ELF-1 (cell line): ENCODE measurements around the gene SORCS2.

ENCODE experiments used
- DNase-seq: peaks from one replicate; pipeline ENCODE4 v3.0.0-alpha.2; 2016; ENCODE audit warnings: low read depth, low spot score

The SORCS2 gene

GRCh38 chr4:7546152-7546808 is 353.9 kb downstream of the SORCS2 start:
- DNase-seq: no peak

- no peak for DNase-seq
These were observed 354.6 kb downstream of the SORCS2 start for GRCh38 chr4:7546809-7547367.

- DNase-seq: no peak
These were observed 355.2 kb downstream of the SORCS2 start for GRCh38 chr4:7547368-7548040.

GRCh38 chr4:7549866-7550265 is 357.5 kb downstream of the SORCS2 start:
- no peak for DNase-seq

- no peak for DNase-seq
These were observed 360.1 kb downstream of the SORCS2 start for GRCh38 chr4:7552466-7552865.

- no peak for DNase-seq
These were observed 360.9 kb downstream of the SORCS2 start for GRCh38 chr4:7553280-7553679.

- DNase-seq: peak; percentile 53
These were observed 362.6 kb downstream of the SORCS2 start for GRCh38 chr4:7554905-7555304.

GRCh38 chr4:7556558-7556957 is 364.2 kb downstream of the SORCS2 start:
- DNase-seq: no peak

- no peak for DNase-seq
These were observed 365.1 kb downstream of the SORCS2 start for GRCh38 chr4:7557456-7557855.

GRCh38 chr4:7558436-7558835 is 366.1 kb downstream of the SORCS2 start:
- no peak for DNase-seq

- no peak for DNase-seq
These were observed 367.0 kb downstream of the SORCS2 start for GRCh38 chr4:7559316-7559715.

- no peak for DNase-seq
These were observed 367.5 kb downstream of the SORCS2 start for GRCh38 chr4:7559741-7560395.

- DNase-seq: no peak
These were observed 369.2 kb downstream of the SORCS2 start for GRCh38 chr4:7561557-7561956.

GRCh38 chr4:7564242-7564641 is 371.9 kb downstream of the SORCS2 start:
- no peak for DNase-seq

GRCh38 chr4:7565483-7565882 is 373.1 kb downstream of the SORCS2 start:
- no peak for DNase-seq

- no peak for DNase-seq
These were observed 377.8 kb downstream of the SORCS2 start for GRCh38 chr4:7569810-7570783.

- no peak for DNase-seq
These were observed 378.7 kb downstream of the SORCS2 start for GRCh38 chr4:7571001-7571400.

GRCh38 chr4:7571701-7572100 is 379.4 kb downstream of the SORCS2 start:
- DNase-seq: no peak

GRCh38 chr4:7572894-7573293 is 380.6 kb downstream of the SORCS2 start:
- DNase-seq: no peak

GRCh38 chr4:7573576-7574091 is 381.3 kb downstream of the SORCS2 start:
- no peak for DNase-seq
